IMR-90 (cell line): ENCODE data around the gene ZDHHC21. TPM values are rescaled to one million over a fixed set of nuclear protein-coding genes. Genes with fewer than 3 reads are reported as not detected.

Experiments
- ATAC-seq: fragments of 200-7000 bp; cut with Tn5 transposase; 2 replicates; pipeline ENCODE4 v1.9.1; 2020; ENCODE audit warnings: low read depth, mild to moderate bottlenecking, moderate library complexity
- BruUV-seq: library from RNA; stranded (reverse); fragments of 400-500 nt; replicated peaks from 2 replicates; lab custom pipeline; 2021; lab: Mats Ljungman, UMichigan
- CTCF ChIA-PET: fragments of 300-600 bp; formaldehyde crosslinking; extraction: SDS; loops from one replicate; lab custom pipeline; 2021; ENCODE audit warnings: antibody characterized with exemption; lab: Yijun Ruan, JAX
- POLR2A ChIA-PET: fragments of 300-600 bp; sonication (Branson Sonifier 250); formaldehyde crosslinking; loops from one replicate; lab custom pipeline; 2022; ENCODE audit warnings: antibody characterized with exemption; ENCODE audit not compliant: unreplicated experiment; lab: Charles Lee
- DNase-seq: peaks from one replicate; pipeline ENCODE4 v3.0.0; 2013
- H2AFZ ChIP-seq: replicated peaks from 2 replicates; pipeline ENCODE3; 2013; ENCODE audit warnings: low read length, mild to moderate bottlenecking; ENCODE audit not compliant: poor library complexity
- H2AK5ac ChIP-seq: 2 replicates; pipeline ENCODE4 v1.6.1; 2013; ENCODE audit warnings: low read depth, low read length, inconsistent platforms
- H2AK9ac ChIP-seq: replicated peaks from 2 replicates; pipeline ENCODE3; 2013; ENCODE audit warnings: mild to moderate bottlenecking, low read depth, low read length, moderate library complexity; ENCODE audit not compliant: poor library complexity
- H2BK120ac ChIP-seq: 2 replicates; pipeline ENCODE4 v1.6.1; 2013; ENCODE audit warnings: low read depth, low read length, inconsistent platforms
- H2BK15ac ChIP-seq: 3 replicates; pipeline ENCODE4 v1.6.1; 2013; ENCODE audit warnings: low read depth, low read length, inconsistent platforms
- H2BK20ac ChIP-seq: 2 replicates; pipeline ENCODE4 v1.6.1; 2013; ENCODE audit warnings: low read depth, mild to moderate bottlenecking, inconsistent platforms, low read length, moderate library complexity
- H2BK5ac ChIP-seq: 2 replicates; pipeline ENCODE4 v1.6.1; 2013; ENCODE audit warnings: mild to moderate bottlenecking, low read depth, low read length, inconsistent platforms; ENCODE audit not compliant: poor library complexity, severe bottlenecking
- H3K14ac ChIP-seq: replicated peaks from 2 replicates; pipeline ENCODE4 v1.6.1; 2013; ENCODE audit warnings: low read depth, low read length, inconsistent platforms
- H3K18ac ChIP-seq: 2 replicates; pipeline ENCODE4 v1.6.1; 2013; ENCODE audit warnings: low read depth, low read length, control low read depth
- H3K23ac ChIP-seq: 2 replicates; pipeline ENCODE4 v1.6.1; 2013; ENCODE audit warnings: low read depth, low read length, inconsistent platforms
- H3K27ac ChIP-seq: 2 replicates; pipeline ENCODE4 v1.5.1; 2013; ENCODE audit warnings: mild to moderate bottlenecking, control low read depth, low read length; ENCODE audit not compliant: insufficient read depth
- H3K27me3 ChIP-seq: 2 replicates; pipeline ENCODE4 v1.6.1; 2013; ENCODE audit warnings: low read length; ENCODE audit not compliant: control insufficient read depth, insufficient read depth
- H3K36me3 ChIP-seq: 2 replicates; pipeline ENCODE4 v1.6.1; 2013; ENCODE audit warnings: low read length, mixed read lengths; ENCODE audit not compliant: control insufficient read depth, insufficient read depth
- H3K4ac ChIP-seq: 2 replicates; pipeline ENCODE4 v1.6.1; 2013; ENCODE audit warnings: low read depth, low read length, inconsistent platforms
- H3K4me1 ChIP-seq: 2 replicates; pipeline ENCODE4 v1.6.1; 2013; ENCODE audit warnings: low read length, mixed read lengths; ENCODE audit not compliant: control insufficient read depth, insufficient read depth
- H3K4me2 ChIP-seq: 2 replicates; pipeline ENCODE4 v1.6.1; 2013; ENCODE audit warnings: low read depth, mild to moderate bottlenecking, control low read depth, low read length, moderate library complexity
- H3K4me3 ChIP-seq: 2 replicates; pipeline ENCODE4 v1.5.1; 2013; ENCODE audit warnings: low read depth, mild to moderate bottlenecking, control low read depth, low read length, moderate library complexity; ENCODE audit not compliant: insufficient read depth
- H3K56ac ChIP-seq: 2 replicates; pipeline ENCODE4 v1.6.1; 2013; ENCODE audit warnings: low read length, inconsistent platforms; ENCODE audit not compliant: insufficient read depth; ENCODE audit errors: extremely low read depth
- H3K79me1 ChIP-seq, 2 experiments: 2 replicates each; pipeline ENCODE4 v1.6.1; 2013; ENCODE audit warnings: low read length in 2 of 2, inconsistent platforms in 1 of 2, low read depth in 1 of 2
- H3K9ac ChIP-seq: 2 replicates; pipeline ENCODE4 v1.6.1; 2013; ENCODE audit warnings: low read depth, low read length, control low read depth
- H3K9me1 ChIP-seq: 2 replicates; pipeline ENCODE4 v1.6.1; 2013; ENCODE audit warnings: low read length, inconsistent platforms; ENCODE audit not compliant: insufficient read depth
- H3K9me3 ChIP-seq: 2 replicates; pipeline ENCODE4 v1.6.1; 2013; ENCODE audit warnings: low read length; ENCODE audit not compliant: control insufficient read depth, insufficient read depth
- H4K20me1 ChIP-seq: 2 replicates; pipeline ENCODE4 v1.6.1; 2013; ENCODE audit warnings: low read length, inconsistent platforms; ENCODE audit not compliant: insufficient read depth
- H4K5ac ChIP-seq: 2 replicates; pipeline ENCODE4 v1.6.1; 2013; ENCODE audit warnings: mild to moderate bottlenecking, low read depth, low read length, control low read depth
- H4K8ac ChIP-seq, 2 experiments: 2 replicates each; pipeline ENCODE4 v1.6.1; 2013; ENCODE audit warnings: low read depth in 2 of 2, low read length in 2 of 2, control low read depth in 1 of 2, inconsistent platforms in 1 of 2
- H4K91ac ChIP-seq: 2 replicates; pipeline ENCODE4 v1.6.1; 2013; ENCODE audit warnings: low read depth, low read length, inconsistent platforms; ENCODE audit not compliant: insufficient read depth
- MAFK ChIP-seq: IDR thresholded peaks from 2 replicates; pipeline ENCODE4 v1.6.1; 2012; ENCODE audit warnings: low read depth, low read length, improper control_type of control experiment
- NFE2L2 ChIP-seq: fragments of 150-350 bp; IDR thresholded peaks from 2 replicates; pipeline ENCODE4 v1.6.1; 2016; ENCODE audit warnings: low read depth, mild to moderate bottlenecking, low read length
- POLR2A ChIP-seq: IDR thresholded peaks from 2 replicates; pipeline ENCODE4 v1.6.1; 2012; ENCODE audit warnings: mild to moderate bottlenecking, low read depth, low read length
- WGBS, 2 experiments: methylation state at CpG; one replicate each; pipeline versions ENCODE4 v1.1.5 to v1.1.7; 2013; ENCODE audit warnings: missing lambda C conversion rate in 2 of 2; ENCODE audit not compliant: insufficient read length in 1 of 2; ENCODE audit errors: extremely low coverage in 2 of 2; 5-methylcytosine and 5-hydroxymethylcytosine counted together
- dilution Hi-C: fragments of 300-500 bp; cut with HindIII; formaldehyde crosslinking; loops from one replicate; pipeline ENCODE4 v1.14.3; 2018; ENCODE audit warnings: low sequenced_read_pairs; ENCODE audit not compliant: unreplicated experiment
- in situ Hi-C: fragments of 300-500 bp; cut with MboI; formaldehyde crosslinking; loops from 3 replicates; pipeline ENCODE4 v1.14.3; 2019; ENCODE audit warnings: low sequenced_read_pairs, inconsistent platforms, mixed read lengths
- intact Hi-C: fragments of 100-400 bp; cut with micrococcal nuclease; formaldehyde crosslinking; loops from 2 replicates; pipeline ENCODE4 v1.10.0; 2022
- polyA plus RNA-seq, 3 experiments: library from polyadenylated mRNA; depleted of rRNA; stranded (reverse); fragments of >200 nt; gene quantifications; 2 replicates each; pipeline ENCODE4 v1.2.3, GENCODE V29; 2012; ENCODE audit warnings: low replicate concordance in 1 of 3
- total RNA-seq: library from RNA; depleted of rRNA; stranded (reverse); fragments of >200 nt; gene quantifications from 2 replicates; pipeline ENCODE4 v1.2.3, GENCODE V29; 2012

Gene ZDHHC21
- total and polyA plus RNA-seq, 2 of the 4 experiments (the other 2 are of a cell fraction) = 2.8 to 4.5 TPM

GRCh38 chr9:14563902-14564624 is 129.2 kb downstream of the ZDHHC21 start:
- H3K4me3 ChIP-seq = no peak overlapping the region
- H2AFZ ChIP-seq = no peak overlapping the region
- no peak overlapping the region for H2BK15ac ChIP-seq
- POLR2A ChIA-PET = no interaction called here
- H2AK9ac ChIP-seq = no peak overlapping the region
- 100% methylated on average over 1 of the region's 9 CpGs; no CpG with 5 or more reads in 1 of the 2 experiments for whole genome bisulfite sequencing, 2 experiments
- H3K18ac ChIP-seq = no peak overlapping the region
- H3K9me3 ChIP-seq = no peaks in the 10 kb centered on the region
- no peak overlapping the region for H3K9ac ChIP-seq
- H4K8ac ChIP-seq = no peak overlapping the region
- no peak overlapping the region for H3K4ac ChIP-seq
- no peaks in the 10 kb centered on the region for H3K79me1 ChIP-seq
- no peaks in the 10 kb centered on the region for H3K36me3 ChIP-seq
- no peak overlapping the region for H2BK5ac ChIP-seq
- no peaks in the 10 kb centered on the region for H3K4me1 ChIP-seq
- H3K9me1 ChIP-seq = no peaks in the 10 kb centered on the region
- no peak overlapping the region for H3K14ac ChIP-seq
- no peak for ATAC-seq
- H3K27me3 ChIP-seq = no peaks in the 10 kb centered on the region; the same call in 1 of the 2 replicates
- TF ChIP-seq NFE2L2 = no peak
- peak; percentile 60 for TF ChIP-seq MAFK
- no peak for TF ChIP-seq POLR2A
- no TSS peak for BruUV-seq
- H4K20me1 ChIP-seq = no peaks in the 10 kb centered on the region
- H3K27ac ChIP-seq = no peak overlapping the region
- H2BK120ac ChIP-seq = no peak overlapping the region
- no peak overlapping the region for H3K4me2 ChIP-seq
- no peak overlapping the region for H4K91ac ChIP-seq
- no peak overlapping the region for H3K23ac ChIP-seq
- in situ Hi-C loops (no loop called here), intact Hi-C loops (no loop called here), dilution Hi-C loops (no loop called here)
- H3K56ac ChIP-seq = no peak overlapping the region
- no peak overlapping the region for H4K5ac ChIP-seq
- CTCF ChIA-PET = no interaction called here
- no peak overlapping the region for H2AK5ac ChIP-seq
- DNase-seq = no peak
- H2BK20ac ChIP-seq = no peak overlapping the region
